Measurements from ENCODE around the gene ETFA. TPM values are rescaled to one million over a fixed set of nuclear protein-coding genes. Genes with fewer than 3 reads are reported as not detected.

ETFA gene
- total and polyA plus RNA-seq, 9 of the 15 experiments (the other 6 are each of a cell fraction or from before 2014, with no cell fraction given): 130 to 543 (median 232) TPM

- no peak overlapping the region for H3K4me2 ChIP-seq (ENCODE audit: insufficient read depth, low read length)
- H2AFZ ChIP-seq (ENCODE audit: low read depth, low read length): no peak overlapping the region
- no TSS peak for BruUV-seq (replicated peaks)
- H3K9me1 ChIP-seq (ENCODE audit: control insufficient read depth, insufficient read depth, low read length): no peaks in the 10 kb centered on the region
- WGBS (ENCODE audit: insufficient coverage, low coverage, missing lambda C conversion rate): 89% methylated on average over 1 of the region's 1 CpG
- CTCF ChIA-PET (ENCODE audit: low intra/inter-chr PET ratio): no interaction called here
- peak overlapping the region in 1 of 2 experiments; percentile 6; a peak in 1 of 4 replicates for H3K9ac ChIP-seq (ENCODE audit: insufficient read depth in 1 of 2, low read depth in 2 of 2, low read length in 2 of 2)
- intact Hi-C loops (cut with micrococcal nuclease): loop anchor here (5.0 to 10.0 kb wide), 2 partner anchors 40 to 532 kb away; no protein-coding TSS in a partner anchor
- H3K4me3 ChIP-seq: no peak overlapping the region
- no peaks in the 10 kb centered on the region for H4K20me1 ChIP-seq (replicated peaks; ENCODE audit: control insufficient read depth, insufficient read depth, low read length)
- TF ChIP-seq RAD51 (IDR thresholded peaks at IDR 0.05; ENCODE audit: borderline replicate concordance, low read depth) (no peak), KLF10 (CRISPR knock-in tag; IDR thresholded peaks at IDR 0.05) (no peak), E4F1 (CRISPR knock-in tag; IDR thresholded peaks at IDR 0.05; ENCODE audit: borderline replicate concordance) (no peak), ZKSCAN3 (CRISPR knock-in tag; IDR thresholded peaks at IDR 0.05) (no peak), L3MBTL2 (IDR thresholded peaks at IDR 0.05) (no peak), SETDB1 (IDR thresholded peaks at IDR 0.05; ENCODE audit: low read length) (no peak), GMEB1 (CRISPR knock-in tag; IDR thresholded peaks at IDR 0.05) (no peak), CUX1 (CRISPR knock-in tag; IDR thresholded peaks at IDR 0.05) (no peak), BDP1 (IDR thresholded peaks at IDR 0.05; ENCODE audit: insufficient read depth, insufficient read length) (no peak)
- no peak overlapping the region for H3K27ac ChIP-seq (ENCODE audit: extremely low read depth, low read depth, low read length)
- peaks cover 14 to 31% of the 10 kb centered on the region in 2 experiments for H3K4me1 ChIP-seq (replicated peaks in 1 of 2; ENCODE audit: control insufficient read depth in 2 of 2, insufficient read depth in 2 of 2, low read length in 2 of 2)
- no peaks in the 10 kb centered on the region for H3K9me3 ChIP-seq (replicated peaks; ENCODE audit: control insufficient read depth, insufficient read depth, low read depth, low read length)
- POLR2A ChIA-PET: interaction anchor here (1.1 to 1.4 kb wide), 3 partner anchors 9 to 21 kb away, joined by 3 to 7 read pairs (median 7); partner anchors contain the start of gene ETFA
- in situ Hi-C loops (cut with MboI): no loop called here
- ATAC-seq (no peak), FAIRE-seq (no peak), DNase-seq (ENCODE audit: extremely low read depth in 1 of 4, low spot score in 3 of 4) (no peak)
- peaks cover 12% of the 10 kb centered on the region for H3K79me2 ChIP-seq (ENCODE audit: control insufficient read depth, insufficient read depth, low read length)
- no peaks in the 10 kb centered on the region for H3K36me3 ChIP-seq (ENCODE audit: control insufficient read depth, insufficient read depth, low read length)
- no peaks in the 10 kb centered on the region for H3K27me3 ChIP-seq (ENCODE audit: control insufficient read depth in 2 of 2, insufficient read depth in 2 of 2, low read length in 2 of 2)
Measured at GRCh38 chr15:76332796-76333195, 21.5 kb upstream of the ETFA start.
